ENCODE measurements around the gene METTL13. TPM values are rescaled to one million over a fixed set of nuclear protein-coding genes. Genes with fewer than 3 reads are reported as not detected.

The METTL13 gene
- total RNA-seq, 3 donors from 2014 or later = 25.4 to 28.0 (median 25.9) TPM

- Histone ChIP-seq H3K4me1 (ENCODE audit: low read depth) (no peaks in the 10 kb centered on the region), H3K36me3 (ENCODE audit: low read depth) (no peaks in the 10 kb centered on the region), H3K4me3 (no peak overlapping the region), H3K9me3 (no peaks in the 10 kb centered on the region)
- ATAC-seq (no peak), DNase-seq (no peak)
- intact Hi-C loops (cut with DNase I, micrococcal nuclease) = no loop called here
- TF ChIP-seq CTCF (IDR thresholded peaks at IDR 0.05) = no peak
Measured at GRCh38 chr1:171748651-171749050, 32.8 kb upstream of the METTL13 start.

GRCh38 chr1:171751221-171751620 lies 30.2 kb upstream of the METTL13 start:
- H3K4me1 ChIP-seq (ENCODE audit: low read depth) = no peaks in the 10 kb centered on the region
- DNase-seq (no peak), ATAC-seq (no peak)
- TF ChIP-seq CTCF (IDR thresholded peaks at IDR 0.05) = no peak
- no peaks in the 10 kb centered on the region for H3K36me3 ChIP-seq (ENCODE audit: low read depth)
- intact Hi-C loops (cut with DNase I, micrococcal nuclease) = no loop called here
- no peak overlapping the region for H3K4me3 ChIP-seq
- H3K9me3 ChIP-seq = no peaks in the 10 kb centered on the region

- no peak for DNase-seq
- TF ChIP-seq CTCF (IDR thresholded peaks at IDR 0.05) = no peak
- H3K4me3 ChIP-seq = no peak overlapping the region
- no peak for ATAC-seq
- H3K36me3 ChIP-seq (ENCODE audit: low read depth) = no peaks in the 10 kb centered on the region
- no peaks in the 10 kb centered on the region for H3K9me3 ChIP-seq
- no peaks in the 10 kb centered on the region for H3K4me1 ChIP-seq (ENCODE audit: low read depth)
- intact Hi-C loops (cut with DNase I, micrococcal nuclease) = no loop called here
Measured at GRCh38 chr1:171753182-171753581, 28.3 kb upstream of the METTL13 start.

GRCh38 chr1:171753685-171754352 lies 27.6 kb upstream of the METTL13 start:
- Histone ChIP-seq H3K9me3 (no peaks in the 10 kb centered on the region), H3K4me1 (ENCODE audit: low read depth) (no peaks in the 10 kb centered on the region), H3K36me3 (ENCODE audit: low read depth) (no peaks in the 10 kb centered on the region), H3K4me3 (no peak overlapping the region)
- no peak for ATAC-seq
- DNase-seq = no peak
- intact Hi-C loops (cut with DNase I, micrococcal nuclease) = no loop called here
- no peak for TF ChIP-seq CTCF (IDR thresholded peaks at IDR 0.05)

- Histone ChIP-seq H3K9me3 (no peaks in the 10 kb centered on the region), H3K36me3 (ENCODE audit: low read depth) (no peaks in the 10 kb centered on the region), H3K4me1 (ENCODE audit: low read depth) (no peaks in the 10 kb centered on the region), H3K4me3 (no peak overlapping the region)
- TF ChIP-seq CTCF (IDR thresholded peaks at IDR 0.05) = no peak
- intact Hi-C loops (cut with DNase I, micrococcal nuclease) = no loop called here
- DNase-seq (no peak), ATAC-seq (no peak)
Measured at GRCh38 chr1:171754353-171754705, 27.1 kb upstream of the METTL13 start.

GRCh38 chr1:171754971-171755370 lies 26.5 kb upstream of the METTL13 start:
- Histone ChIP-seq H3K9me3 (no peaks in the 10 kb centered on the region), H3K4me1 (ENCODE audit: low read depth) (no peaks in the 10 kb centered on the region), H3K36me3 (ENCODE audit: low read depth) (no peaks in the 10 kb centered on the region), H3K4me3 (no peak overlapping the region)
- intact Hi-C loops (cut with DNase I, micrococcal nuclease) = no loop called here
- ATAC-seq (no peak), DNase-seq (no peak)
- no peak for TF ChIP-seq CTCF (IDR thresholded peaks at IDR 0.05)

Data from mucosa of descending colon (tissue), 3 donors.